Measurements from ENCODE around the gene MKNK2.

MKNK2 gene

GRCh38 chr19:2079865-2080301 is 28.8 kb upstream of the MKNK2 start:
- no peak for DNase-seq

DNA sequence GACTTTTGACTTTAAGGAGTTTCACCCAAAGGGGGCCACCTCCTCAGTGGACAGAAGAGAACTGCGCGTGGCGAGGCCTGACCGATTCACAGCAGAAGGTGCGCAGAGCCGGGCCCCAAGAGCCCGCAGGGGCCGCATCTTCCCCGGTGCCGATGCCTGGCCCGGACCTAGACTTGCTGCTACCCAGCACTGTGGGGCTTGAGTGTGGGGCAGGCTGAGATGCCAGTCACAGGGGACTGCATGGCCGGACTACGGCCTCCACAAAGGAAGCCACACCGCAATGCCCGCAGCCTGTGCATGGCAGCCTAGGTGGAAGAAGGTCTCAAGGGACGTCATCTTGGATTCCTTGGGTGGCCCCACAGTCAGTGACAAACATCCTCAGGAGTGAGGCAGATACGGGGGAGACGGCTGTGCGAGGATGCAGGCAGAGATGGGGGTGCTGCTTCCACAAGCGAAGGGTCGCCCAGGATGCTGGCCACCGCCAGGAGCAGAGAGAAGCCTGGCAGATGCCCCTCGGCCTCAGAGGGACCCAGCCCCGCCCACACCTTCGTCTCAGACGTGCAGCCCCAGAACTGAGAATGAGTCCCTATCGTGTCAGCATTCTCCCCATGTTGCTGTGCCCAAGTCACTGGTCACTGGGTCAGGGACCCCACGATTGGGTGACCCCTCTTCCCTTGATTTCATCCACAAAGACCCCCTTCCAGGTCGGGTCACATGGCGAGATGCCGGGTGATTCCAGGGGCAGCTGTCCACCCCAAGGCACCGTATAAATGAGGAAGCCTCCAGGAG is 28.2 kb upstream of the MKNK2 start:
- DNase-seq = no peak

GRCh38 chr19:2077833-2078619 is 27.0 kb upstream of the MKNK2 start:
- DNase-seq = no peak

DNA sequence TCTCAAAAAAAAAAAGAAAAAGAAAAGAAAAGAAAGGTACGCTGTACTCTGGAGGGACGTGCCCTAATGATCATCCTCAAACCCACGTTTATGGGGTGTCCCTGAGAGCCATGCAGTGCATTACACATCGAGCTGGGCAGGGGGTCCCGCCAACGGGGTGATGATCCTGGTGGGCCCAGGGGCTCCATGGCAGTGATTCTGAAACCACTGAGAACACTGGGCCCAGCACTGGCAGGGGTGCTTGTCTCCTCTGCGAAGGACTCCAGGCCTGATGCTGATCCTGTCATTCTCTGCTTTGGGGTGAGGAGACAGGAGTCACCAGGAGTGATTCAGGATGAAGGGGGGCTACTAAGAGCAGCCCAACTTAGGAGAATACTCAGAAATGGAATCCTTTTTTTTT is 26.4 kb upstream of the MKNK2 start:
- DNase-seq = no peak

- DNase-seq = no peak
Observed at GRCh38 chr19:2076526-2076944, 25.5 kb upstream of the MKNK2 start.

- DNase-seq = no peak
Observed at GRCh38 chr19:2072757-2073551, 21.9 kb upstream of the MKNK2 start.

- no peak for DNase-seq
Observed at GRCh38 chr19:2070986-2071673, 20.1 kb upstream of the MKNK2 start.

- DNase-seq = no peak
Observed at GRCh38 chr19:2070436-2070827, 19.4 kb upstream of the MKNK2 start.

DNA sequence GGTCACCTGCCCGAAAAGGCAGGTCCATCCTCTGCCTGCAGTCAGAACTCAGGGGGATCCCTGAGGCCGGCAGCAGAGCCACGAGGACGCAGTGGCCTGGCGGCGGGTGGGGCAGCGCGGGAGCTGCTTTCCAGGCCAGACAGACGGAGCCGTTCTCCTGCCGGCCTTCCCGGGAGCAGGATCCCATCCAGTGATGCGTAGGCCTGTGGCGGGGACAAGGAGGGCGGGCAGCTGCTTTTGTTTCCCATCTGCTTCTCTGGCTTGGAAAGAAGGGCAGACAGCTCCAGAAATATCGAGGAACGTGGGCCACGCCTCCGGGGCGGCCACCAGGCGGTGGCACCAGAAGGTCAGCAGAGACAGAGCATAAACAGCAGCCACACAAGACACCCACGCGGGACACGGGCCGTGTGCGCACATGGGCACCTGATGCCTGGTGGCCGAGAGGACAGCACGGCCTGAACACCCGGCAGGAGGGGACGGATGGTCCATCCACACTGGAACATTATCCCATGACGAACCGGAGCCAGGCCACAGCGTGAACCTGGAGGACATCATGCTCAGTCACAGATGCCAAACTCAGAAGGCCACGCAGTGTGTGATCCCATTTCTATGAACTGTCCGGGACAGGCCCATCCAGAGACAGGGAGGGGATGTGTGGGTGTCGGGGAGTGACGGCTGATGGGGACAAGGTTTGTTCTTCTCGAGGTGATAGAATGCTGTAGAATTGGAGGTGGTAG is 13.9 kb upstream of the MKNK2 start:
- no peak for DNase-seq

DNA sequence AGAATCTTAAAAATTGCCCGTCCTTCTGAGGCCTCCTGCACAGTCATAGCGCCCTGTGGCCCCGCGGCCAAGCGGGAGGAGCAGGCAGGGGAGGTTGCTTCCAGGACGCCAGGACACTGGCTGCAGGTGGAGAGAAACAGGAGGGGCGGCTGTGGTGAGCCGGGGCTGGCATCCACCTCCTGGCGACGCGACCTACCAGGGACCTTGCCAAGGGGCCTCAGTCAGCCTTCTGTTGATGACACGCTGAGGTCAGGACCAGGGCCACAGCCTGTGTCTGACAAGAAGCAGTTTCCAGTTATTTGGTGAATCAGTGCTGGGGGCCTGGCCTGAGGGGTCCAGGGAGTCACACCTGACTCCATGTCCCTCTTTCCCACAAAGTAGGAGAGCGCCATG is 13.3 kb upstream of the MKNK2 start:
- no peak for DNase-seq

DNA sequence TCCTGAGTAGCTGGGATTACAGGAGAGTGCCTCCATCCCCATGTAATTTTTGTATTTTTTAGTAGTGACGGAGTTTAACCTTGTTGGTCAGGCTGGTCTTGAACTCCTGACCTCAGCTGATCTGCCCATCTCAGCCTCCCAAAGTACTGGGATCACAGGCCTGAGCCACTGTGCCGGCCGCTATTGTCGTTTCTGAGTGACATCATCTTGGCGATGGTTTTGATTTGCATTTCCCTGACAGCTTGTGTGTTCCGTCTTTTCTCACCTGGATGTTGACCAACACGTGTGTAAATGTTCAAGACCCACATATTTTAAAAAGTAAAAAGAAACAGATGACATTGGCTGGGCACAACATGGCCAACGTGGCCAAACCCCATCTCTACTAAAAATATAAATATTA is 12.8 kb upstream of the MKNK2 start:
- no peak for DNase-seq

DNA sequence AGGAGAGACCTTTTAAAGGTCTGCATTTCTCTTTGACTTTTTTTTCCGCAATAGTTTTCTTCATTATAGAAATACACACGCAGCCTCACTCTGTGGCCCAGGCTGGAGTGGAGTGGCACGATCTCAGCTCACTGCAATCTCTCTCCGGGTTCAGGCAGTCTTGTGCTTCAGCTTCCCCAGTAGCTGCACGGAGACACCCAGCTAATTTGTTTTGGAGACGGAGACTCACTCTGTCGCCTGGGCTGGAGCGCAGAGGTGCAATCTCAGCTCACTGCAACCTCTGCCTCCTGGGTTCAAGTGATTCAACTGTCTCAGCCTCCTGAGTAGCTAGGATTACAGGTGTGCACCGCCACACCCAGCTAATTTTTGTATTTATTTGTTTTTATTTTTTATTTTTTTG is 11.7 kb upstream of the MKNK2 start:
- no peak for DNase-seq

DNA sequence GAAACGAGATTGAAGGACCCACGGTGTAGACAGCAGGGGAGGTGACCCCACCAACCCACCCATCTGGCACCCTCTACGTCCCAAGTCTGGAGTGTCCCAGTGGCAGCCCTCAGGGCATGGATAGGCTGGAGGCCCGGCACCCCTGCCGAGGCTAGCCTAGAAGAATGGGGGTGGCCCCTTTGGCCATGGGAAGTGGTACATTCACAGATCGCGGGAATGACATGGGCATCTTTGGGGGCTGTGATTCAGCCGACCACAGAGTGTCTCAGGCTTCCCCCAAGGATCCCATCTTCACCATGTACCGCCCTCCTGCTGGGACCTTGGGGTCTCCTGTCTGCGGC is 11.3 kb upstream of the MKNK2 start:
- no peak for DNase-seq

DNA sequence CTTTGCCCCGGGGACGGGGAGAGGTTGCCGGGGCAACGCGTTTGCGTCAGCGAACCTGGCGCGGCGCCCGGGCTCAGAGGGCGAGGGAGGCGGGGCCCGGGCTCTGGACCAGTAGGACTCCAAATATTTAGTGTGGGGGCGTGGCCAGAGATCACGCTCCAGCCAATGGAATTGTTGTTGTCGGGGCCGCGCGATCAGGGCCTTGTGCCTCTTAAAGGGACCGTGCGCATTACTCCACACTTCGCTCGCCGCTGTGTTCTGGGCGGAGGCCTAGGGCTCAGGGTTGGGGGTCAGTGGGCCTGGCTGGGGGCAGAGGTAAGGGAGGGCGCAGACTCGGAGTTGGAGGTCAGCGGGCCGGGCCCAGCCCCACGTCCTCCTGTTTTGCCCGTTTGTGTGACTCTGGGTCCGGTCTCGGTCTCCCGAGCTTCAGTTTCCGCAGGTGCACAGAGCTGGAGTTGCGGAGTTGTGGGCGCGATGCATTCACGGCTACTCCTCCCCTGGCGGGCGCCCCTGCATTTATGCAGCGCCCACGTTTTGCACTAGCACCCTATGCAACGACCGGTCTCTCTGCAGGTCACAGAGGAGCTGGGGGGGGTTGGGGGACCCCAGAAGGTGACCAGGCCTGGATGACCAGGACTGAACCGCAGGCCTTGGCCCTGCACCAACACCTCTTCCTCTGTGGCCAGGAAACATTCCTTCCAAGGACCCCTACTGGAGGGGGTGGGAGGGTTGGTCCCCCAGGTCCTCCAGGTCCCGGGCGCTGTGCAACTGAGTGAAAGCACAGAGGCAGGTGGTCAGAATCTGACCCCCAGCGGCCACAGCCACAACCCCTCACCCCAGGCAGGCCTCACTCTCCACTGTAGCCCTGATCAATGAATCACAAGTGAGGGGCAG is 10.7 kb upstream of the MKNK2 start:
- DNase-seq = peak; percentile 99 to 100

DNA sequence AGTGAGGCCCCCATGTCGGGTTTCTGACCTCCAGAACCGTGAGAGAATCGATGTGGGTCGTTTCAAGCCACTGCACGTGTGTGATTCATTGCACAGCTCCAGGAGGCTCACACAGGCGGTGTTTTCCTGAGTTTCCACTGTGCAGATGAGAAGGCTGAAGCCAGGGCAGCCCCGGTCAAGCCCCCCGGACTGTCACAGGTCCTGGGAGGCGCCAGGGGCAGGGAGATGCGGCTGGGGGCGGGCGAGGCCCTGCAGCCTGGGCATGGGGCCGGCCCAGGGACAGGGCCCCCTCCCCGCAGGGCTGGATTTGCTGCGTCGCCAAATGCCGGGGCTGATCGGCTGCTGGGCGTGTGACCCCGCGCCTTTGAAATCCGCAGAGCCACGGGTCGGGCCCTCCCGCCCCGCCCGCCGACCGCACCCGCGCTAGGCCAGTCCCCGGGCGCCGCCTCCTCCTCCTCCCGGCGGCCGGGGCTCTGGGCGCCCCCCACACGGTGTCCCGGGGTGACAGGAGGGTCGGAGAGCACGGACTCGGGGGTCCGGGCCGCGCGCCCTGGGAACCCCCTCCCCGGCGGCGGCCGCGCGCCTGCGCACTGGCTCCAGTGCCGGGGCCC is 9.9 kb upstream of the MKNK2 start:
- peak in 1 of 2 experiments; percentile 38 for DNase-seq

DNA sequence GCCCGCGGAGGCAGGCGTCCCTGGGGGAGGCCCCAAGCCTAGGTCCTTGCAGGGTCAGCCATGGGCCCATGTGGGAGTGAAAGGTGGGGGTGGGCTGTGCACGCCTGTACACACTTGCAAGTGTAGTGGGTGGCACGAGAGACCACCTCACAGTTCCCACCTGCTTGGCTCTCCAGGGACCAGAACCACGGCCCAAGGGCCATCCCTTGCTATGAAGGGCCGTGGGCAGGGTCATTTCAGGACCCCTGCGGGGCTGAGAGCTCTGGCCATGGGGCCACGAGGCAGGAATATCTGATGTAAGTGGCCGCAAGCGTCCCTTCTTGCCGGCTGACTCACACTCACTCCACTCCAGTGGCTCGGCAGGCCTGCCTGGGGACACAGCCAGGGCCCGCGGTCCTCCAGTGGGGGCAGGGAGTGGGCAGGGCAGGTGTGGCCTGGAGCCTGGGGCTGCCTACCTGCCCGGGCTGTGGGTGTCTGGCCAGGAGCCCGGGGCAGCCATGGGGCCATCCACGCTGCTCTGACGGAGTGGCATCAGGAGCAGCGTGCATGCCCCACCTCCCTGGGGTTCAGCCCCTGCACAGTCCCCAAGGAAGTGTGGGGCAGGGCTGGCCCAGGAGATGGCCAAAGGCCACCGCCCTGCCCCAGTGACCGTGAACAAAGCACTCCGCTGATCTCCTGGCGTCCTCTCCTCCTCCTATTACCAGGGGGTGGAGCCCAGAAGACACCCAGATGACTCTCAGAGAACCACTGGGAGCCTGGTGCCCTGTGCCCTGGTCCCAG is 8.6 kb upstream of the MKNK2 start:
- DNase-seq = no peak

- DNase-seq = no peak
Observed at GRCh38 chr19:2058570-2059421, 7.8 kb upstream of the MKNK2 start.

- no peak for DNase-seq
Observed at GRCh38 chr19:2057484-2058469, 6.7 kb upstream of the MKNK2 start.
